ENCODE results near the gene CNOT4. TPM values are rescaled to one million over a fixed set of nuclear protein-coding genes. Genes with fewer than 3 reads are reported as not detected.

Gene CNOT4
- total and polyA plus RNA-seq, 9 donors: 9.1 to 38.9 (median 30.5) TPM

DNA sequence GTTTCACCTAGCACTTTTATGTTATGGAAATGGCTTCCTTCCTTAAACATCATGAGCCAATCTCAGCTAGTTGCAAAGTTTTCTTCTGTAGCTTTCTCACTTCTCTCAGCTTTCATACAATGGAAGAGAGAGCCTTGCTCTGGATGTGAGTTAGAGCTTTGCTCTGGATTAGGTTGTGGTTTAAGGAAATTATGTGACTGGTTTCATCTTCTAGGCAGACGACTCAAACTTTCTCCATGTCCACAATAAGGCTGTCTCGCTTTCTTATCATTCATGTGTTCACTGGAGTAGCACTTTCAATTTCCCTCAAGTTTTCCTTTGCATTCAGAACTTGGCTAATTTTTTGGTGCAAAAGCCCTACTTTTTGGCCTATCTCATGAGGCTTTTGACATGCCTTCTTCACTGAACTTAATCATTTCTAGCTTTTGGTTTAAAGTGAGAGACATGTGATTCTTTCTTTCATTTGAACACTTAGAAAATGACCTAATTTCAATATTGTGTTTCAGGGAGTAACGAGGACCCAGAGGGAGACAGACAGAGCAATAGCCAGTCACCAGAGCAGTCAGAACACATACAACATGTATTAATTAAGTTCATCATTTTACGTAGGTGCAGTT lies 49.8 kb downstream of the CNOT4 start:
- Histone ChIP-seq H3K4me3 (no peak overlapping the region), H3K36me3 (no peaks in the 10 kb centered on the region), H3K9me3 (no peaks in the 10 kb centered on the region), H3K4me1 (ENCODE audit: insufficient read depth) (peaks cover 3% of the 10 kb centered on the region), H3K27me3 (no peaks in the 10 kb centered on the region), H3K27ac (no peak overlapping the region)
- no peak for DNase-seq
- intact Hi-C loops (cut with DNase I): no loop called here
- TF ChIP-seq, protein P1, sequence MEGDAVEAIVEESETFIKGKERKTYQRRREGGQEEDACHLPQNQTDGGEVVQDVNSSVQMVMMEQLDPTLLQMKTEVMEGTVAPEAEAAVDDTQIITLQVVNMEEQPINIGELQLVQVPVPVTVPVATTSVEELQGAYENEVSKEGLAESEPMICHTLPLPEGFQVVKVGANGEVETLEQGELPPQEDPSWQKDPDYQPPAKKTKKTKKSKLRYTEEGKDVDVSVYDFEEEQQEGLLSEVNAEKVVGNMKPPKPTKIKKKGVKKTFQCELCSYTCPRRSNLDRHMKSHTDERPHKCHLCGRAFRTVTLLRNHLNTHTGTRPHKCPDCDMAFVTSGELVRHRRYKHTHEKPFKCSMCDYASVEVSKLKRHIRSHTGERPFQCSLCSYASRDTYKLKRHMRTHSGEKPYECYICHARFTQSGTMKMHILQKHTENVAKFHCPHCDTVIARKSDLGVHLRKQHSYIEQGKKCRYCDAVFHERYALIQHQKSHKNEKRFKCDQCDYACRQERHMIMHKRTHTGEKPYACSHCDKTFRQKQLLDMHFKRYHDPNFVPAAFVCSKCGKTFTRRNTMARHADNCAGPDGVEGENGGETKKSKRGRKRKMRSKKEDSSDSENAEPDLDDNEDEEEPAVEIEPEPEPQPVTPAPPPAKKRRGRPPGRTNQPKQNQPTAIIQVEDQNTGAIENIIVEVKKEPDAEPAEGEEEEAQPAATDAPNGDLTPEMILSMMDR (IDR thresholded peaks at IDR 0.05): no peak
- no peak for TF ChIP-seq EP300 (IDR thresholded peaks at IDR 0.05)
- no peak for TF ChIP-seq POLR2A (IDR thresholded peaks at IDR 0.05)
- WGBS, 3 donors: 87 to 90% (median 88%) methylated on average over 4 of the region's 4 CpGs

DNA sequence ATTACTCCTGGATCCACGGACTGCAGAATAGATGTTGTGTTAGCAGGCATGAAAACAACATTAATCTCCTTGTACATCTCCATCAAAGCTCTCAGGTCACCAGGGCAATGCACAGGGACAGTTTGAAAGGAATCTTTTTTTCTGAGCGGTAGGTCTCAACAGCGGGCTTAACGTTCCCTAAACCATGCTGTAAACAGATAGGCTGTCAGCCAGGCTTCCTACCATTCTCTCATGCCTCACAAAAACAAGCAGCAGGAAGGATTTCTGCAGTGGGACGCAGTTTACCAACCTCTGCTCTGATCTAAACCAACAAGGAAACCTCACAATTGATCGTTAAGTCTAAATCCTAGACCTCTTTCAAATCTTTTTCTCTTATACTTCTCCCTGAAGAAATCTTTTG lies 50.8 kb downstream of the CNOT4 start:
- H3K9me3 ChIP-seq: no peaks in the 10 kb centered on the region
- no peak overlapping the region for H3K4me3 ChIP-seq
- no peak for DNase-seq
- TF ChIP-seq EP300 (IDR thresholded peaks at IDR 0.05) (no peak), POLR2A (IDR thresholded peaks at IDR 0.05) (no peak)
- TF ChIP-seq, protein P1 (IDR thresholded peaks at IDR 0.05): no peak
- peaks cover 3% of the 10 kb centered on the region for H3K4me1 ChIP-seq (ENCODE audit: insufficient read depth)
- no peaks in the 10 kb centered on the region for H3K36me3 ChIP-seq
- H3K27ac ChIP-seq: no peak overlapping the region
- WGBS, 3 donors: 66 to 72% (median 70%) methylated on average over 6 of the region's 6 CpGs
- intact Hi-C loops (cut with DNase I): no loop called here
- no peaks in the 10 kb centered on the region for H3K27me3 ChIP-seq

DNA sequence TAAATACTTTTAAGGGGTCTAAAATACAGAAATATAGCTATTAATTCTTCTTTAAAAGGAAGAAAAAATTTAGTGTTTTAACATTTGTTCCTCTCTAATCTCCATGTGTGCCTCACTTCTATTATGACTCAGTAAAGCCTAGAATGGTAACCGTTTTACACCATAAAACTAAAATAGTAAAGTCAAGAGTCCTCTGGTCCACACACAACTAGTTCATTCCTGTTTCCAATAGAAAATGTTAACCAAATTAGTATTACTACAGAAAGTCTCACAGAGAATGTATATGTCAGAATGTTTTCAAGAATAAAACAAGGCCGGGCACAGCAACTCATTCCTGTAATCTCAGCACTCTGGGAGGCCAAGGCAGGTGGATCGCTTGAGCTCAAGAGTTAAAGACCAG lies 55.8 kb downstream of the CNOT4 start:
- Histone ChIP-seq H3K36me3 (no peaks in the 10 kb centered on the region), H3K9me3 (no peaks in the 10 kb centered on the region), H3K4me1 (ENCODE audit: insufficient read depth) (peaks cover 5% of the 10 kb centered on the region), H3K27me3 (no peaks in the 10 kb centered on the region), H3K4me3 (no peak overlapping the region), H3K27ac (no peak overlapping the region)
- 84 to 91% (median 91%) methylated on average over 3 of the region's 3 CpGs for WGBS, 3 donors
- TF ChIP-seq EP300 (IDR thresholded peaks at IDR 0.05): no peak
- TF ChIP-seq, protein P1 (IDR thresholded peaks at IDR 0.05): no peak
- no peak for TF ChIP-seq POLR2A (IDR thresholded peaks at IDR 0.05)
- intact Hi-C loops (cut with DNase I): no loop called here
- DNase-seq: no peak

DNA sequence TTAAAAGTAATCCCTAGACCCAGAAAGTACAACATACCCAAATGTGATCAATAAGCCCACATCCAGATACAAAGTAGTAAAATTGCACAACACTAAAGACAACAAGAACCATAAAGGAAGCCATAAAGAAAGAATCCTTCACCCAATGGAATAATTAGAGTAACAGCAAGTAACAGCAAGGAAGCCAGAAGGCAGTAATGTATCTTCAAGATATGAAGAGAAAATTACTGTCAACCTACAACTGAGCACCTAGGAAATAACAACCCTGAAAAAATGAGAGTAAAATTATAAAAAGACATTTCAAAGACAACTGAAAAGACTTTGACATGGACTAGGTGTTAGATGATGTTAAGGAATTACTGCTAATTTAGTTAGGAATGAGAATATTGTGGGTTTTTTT lies 60.5 kb downstream of the CNOT4 start:
- Histone ChIP-seq H3K9me3 (no peaks in the 10 kb centered on the region), H3K27me3 (no peaks in the 10 kb centered on the region), H3K27ac (no peak overlapping the region), H3K36me3 (no peaks in the 10 kb centered on the region), H3K4me3 (no peak overlapping the region), H3K4me1 (ENCODE audit: insufficient read depth) (peaks cover 8% of the 10 kb centered on the region)
- no peak for DNase-seq
- TF ChIP-seq, protein P1 (IDR thresholded peaks at IDR 0.05): no peak
- no peak for TF ChIP-seq EP300 (IDR thresholded peaks at IDR 0.05)
- no peak for TF ChIP-seq POLR2A (IDR thresholded peaks at IDR 0.05)
- intact Hi-C loops (cut with DNase I): no loop called here
